Measurements from ENCODE around the gene ADAMTSL2.

DNA sequence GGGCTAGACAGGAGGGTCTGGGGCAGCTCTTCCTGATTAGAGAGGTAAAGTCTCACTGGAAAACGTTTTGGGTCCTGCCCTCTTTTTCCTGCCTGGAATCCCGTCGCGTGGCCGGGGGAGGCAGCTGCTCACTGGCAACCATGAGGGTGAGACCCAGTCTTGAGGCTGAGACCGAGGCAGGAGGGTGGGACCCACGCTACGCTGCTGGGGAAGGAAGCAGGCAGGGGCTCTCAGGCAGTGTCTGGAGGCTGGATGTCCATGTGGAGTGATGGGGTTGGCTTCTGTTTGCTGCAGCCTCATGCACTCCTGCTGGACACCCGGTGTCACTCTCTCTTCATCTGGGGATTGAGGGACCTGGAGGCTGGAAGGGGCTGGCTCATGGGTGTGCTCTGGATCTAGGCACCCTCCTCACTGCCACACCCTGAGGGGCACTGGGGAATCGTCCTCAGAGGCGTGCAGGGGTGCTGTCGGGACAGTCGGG lies 44.3 kb upstream of the ADAMTSL2 start:
- TF ChIP-seq, protein P1, sequence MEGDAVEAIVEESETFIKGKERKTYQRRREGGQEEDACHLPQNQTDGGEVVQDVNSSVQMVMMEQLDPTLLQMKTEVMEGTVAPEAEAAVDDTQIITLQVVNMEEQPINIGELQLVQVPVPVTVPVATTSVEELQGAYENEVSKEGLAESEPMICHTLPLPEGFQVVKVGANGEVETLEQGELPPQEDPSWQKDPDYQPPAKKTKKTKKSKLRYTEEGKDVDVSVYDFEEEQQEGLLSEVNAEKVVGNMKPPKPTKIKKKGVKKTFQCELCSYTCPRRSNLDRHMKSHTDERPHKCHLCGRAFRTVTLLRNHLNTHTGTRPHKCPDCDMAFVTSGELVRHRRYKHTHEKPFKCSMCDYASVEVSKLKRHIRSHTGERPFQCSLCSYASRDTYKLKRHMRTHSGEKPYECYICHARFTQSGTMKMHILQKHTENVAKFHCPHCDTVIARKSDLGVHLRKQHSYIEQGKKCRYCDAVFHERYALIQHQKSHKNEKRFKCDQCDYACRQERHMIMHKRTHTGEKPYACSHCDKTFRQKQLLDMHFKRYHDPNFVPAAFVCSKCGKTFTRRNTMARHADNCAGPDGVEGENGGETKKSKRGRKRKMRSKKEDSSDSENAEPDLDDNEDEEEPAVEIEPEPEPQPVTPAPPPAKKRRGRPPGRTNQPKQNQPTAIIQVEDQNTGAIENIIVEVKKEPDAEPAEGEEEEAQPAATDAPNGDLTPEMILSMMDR (IDR thresholded peaks at IDR 0.05): no peak
- no peak for TF ChIP-seq POLR2A (IDR thresholded peaks at IDR 0.05)
- no peak for TF ChIP-seq EP300 (IDR thresholded peaks at IDR 0.05)

All from ovary (tissue), 3 donors.